ENCODE results near the gene SIK2. TPM values are rescaled to one million over a fixed set of nuclear protein-coding genes. Genes with fewer than 3 reads are reported as not detected.

The SIK2 gene
- total RNA-seq, 1 experiment from 2014 or later: 13.0 TPM

DNA sequence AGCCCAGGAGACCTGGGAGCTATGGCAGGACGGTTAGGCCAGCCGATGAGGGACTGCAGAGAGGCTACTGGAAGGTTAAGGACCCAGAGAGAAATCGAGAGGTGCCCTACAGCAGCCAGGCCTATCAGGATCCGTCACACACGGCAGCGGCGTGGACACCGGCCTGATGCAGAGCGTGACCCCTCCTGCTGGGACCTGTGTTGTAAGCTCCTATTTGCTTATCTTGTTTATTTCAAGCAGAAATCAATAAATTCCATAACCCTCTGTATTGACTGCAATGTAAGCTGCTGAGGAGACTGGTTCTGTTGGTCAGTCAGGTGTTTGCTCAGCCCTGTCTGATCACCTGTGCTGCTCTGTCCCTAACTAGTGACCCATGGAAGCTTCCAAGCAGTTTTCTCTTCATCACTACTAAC, 124.1 kb downstream of the SIK2 start (continued):
- no peak for TF ChIP-seq CEBPB (IDR thresholded peaks at IDR 0.05; ENCODE audit: low read depth)

DNA sequence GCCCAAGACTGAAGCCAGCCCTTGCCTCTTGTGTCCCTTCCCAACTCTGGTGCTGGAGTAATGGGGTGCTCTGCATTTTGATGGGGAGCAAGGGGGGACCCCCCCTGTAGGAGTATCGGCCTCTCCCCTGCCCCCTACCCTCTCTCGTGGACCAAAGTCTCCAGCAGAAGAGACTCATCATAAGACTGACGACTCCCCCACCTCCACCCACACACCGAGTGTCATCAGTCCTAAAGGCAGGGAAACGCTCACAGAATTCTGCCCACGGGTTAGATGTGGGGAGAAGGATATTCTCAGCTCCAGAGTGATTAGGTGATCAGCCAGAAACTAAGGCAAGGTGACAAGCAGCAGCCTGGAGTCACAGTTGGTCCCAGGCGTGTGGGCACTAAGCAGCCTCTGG, 125.2 kb downstream of the SIK2 start:
- H3K27ac ChIP-seq (ENCODE audit: low read depth, low read length): no peak overlapping the region
- H3K27me3 ChIP-seq (ENCODE audit: insufficient read depth, low read length): no peaks in the 10 kb centered on the region
- no peak overlapping the region for H2AFZ ChIP-seq (ENCODE audit: low read depth, low read length, poor library complexity, severe bottlenecking)
- RAD21 ChIA-PET (ENCODE audit: low non-redundant PET in 1 of 2, low total read pairs in 2 of 2, uncharacterized antibody in 2 of 2, unreplicated experiment in 2 of 2): no interaction called here
- no peaks in the 10 kb centered on the region for H3K9me2 ChIP-seq (ENCODE audit: insufficient read depth)
- no peaks in the 10 kb centered on the region for H4K20me1 ChIP-seq (ENCODE audit: insufficient read depth)
- DNase-seq (ENCODE audit: low read depth, low spot score): no peak
- TF ChIP-seq EZH2 (IDR thresholded peaks at IDR 0.05) (no peak), CBX3 (IDR thresholded peaks at IDR 0.05; ENCODE audit: low read depth) (no peak), SRF (IDR thresholded peaks at IDR 0.05; ENCODE audit: low read depth) (no peak), RAD21 (IDR thresholded peaks at IDR 0.05; ENCODE audit: low read depth) (no peak)
- intact Hi-C loops (cut with micrococcal nuclease): no loop called here
- H3K4me2 ChIP-seq (ENCODE audit: low read length): no peak overlapping the region
- POLR2A ChIA-PET: no interaction called here
- no TSS peak for BruUV-seq (replicated peaks)
- H3K79me2 ChIP-seq (ENCODE audit: insufficient read depth, low read length): no peaks in the 10 kb centered on the region
- no peak for ATAC-seq
- CTCF ChIA-PET: no interaction called here
- H3K9me3 ChIP-seq (ENCODE audit: control insufficient read depth in 1 of 2, insufficient read depth in 1 of 2, low read depth in 1 of 2, low read length in 2 of 2): no peaks in the 10 kb centered on the region
- no peak overlapping the region for H3K9ac ChIP-seq (ENCODE audit: low read length)
- no peak overlapping the region for H3K4me3 ChIP-seq (replicated peaks in 1 of 2; ENCODE audit: low read depth in 1 of 2, low read length in 2 of 2)
- peaks cover 0 to 6% of the 10 kb centered on the region in 2 experiments; a peak in 1 of 4 replicates for H3K4me1 ChIP-seq (ENCODE audit: control insufficient read depth in 1 of 2, insufficient read depth in 2 of 2, low read length in 2 of 2)
- H3K36me3 ChIP-seq (ENCODE audit: control insufficient read depth in 1 of 2, insufficient read depth in 2 of 2, low read length in 2 of 2): peaks cover 7 to 18% of the 10 kb centered on the region in 2 experiments; a peak in 3 of 4 replicates

DNA sequence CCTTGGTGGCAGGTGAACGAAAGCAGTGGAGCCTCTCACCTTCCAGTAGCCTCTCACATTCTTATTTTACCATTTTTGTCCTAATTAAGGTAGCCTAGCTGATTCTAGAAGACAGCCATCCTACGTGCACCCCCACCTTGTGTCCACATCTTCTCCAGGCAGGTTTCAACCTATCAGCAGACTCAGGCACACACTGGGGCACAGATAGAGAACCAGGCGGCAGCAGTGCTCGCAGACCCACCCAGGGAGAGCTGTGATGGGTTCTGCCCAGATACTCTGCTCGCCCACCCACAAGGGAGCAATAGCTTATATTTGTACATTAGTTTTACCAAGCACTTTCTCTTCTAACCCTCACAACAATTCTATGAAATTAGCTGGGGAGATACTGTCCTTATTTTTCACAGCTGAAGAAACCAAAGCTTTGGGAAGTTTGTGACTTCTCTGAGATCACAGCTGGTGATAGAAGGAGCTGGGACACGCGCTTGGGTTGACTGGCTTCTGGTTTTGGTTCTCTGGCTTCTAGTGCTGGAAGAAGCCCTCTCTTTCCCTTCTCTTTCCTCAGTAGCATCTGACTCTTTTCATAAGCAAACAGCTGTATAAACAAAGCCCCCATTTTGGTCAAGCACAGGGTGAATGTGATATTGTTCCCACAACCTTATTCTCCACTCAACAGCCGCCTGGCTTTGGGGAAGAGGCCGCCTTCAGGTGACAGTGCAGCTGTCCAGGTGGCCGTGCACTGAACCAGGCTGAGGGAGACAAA, 127.0 kb downstream of the SIK2 start:
- intact Hi-C loops (cut with micrococcal nuclease): no loop called here
- RAD21 ChIA-PET (ENCODE audit: low non-redundant PET in 1 of 2, low total read pairs in 2 of 2, uncharacterized antibody in 2 of 2, unreplicated experiment in 2 of 2): no interaction called here
- no peak for DNase-seq (ENCODE audit: low read depth, low spot score)
- peaks cover 0 to 6% of the 10 kb centered on the region in 2 experiments; a peak in 1 of 4 replicates for H3K4me1 ChIP-seq (ENCODE audit: control insufficient read depth in 1 of 2, insufficient read depth in 2 of 2, low read length in 2 of 2)
- H3K4me2 ChIP-seq (ENCODE audit: low read length): no peak overlapping the region
- no peak overlapping the region for H3K4me3 ChIP-seq (replicated peaks in 1 of 2; ENCODE audit: low read depth in 1 of 2, low read length in 2 of 2)
- no TSS peak for BruUV-seq (replicated peaks)
- H3K27ac ChIP-seq (ENCODE audit: low read depth, low read length): no peak overlapping the region
- H3K27me3 ChIP-seq (ENCODE audit: insufficient read depth, low read length): no peaks in the 10 kb centered on the region
- no peak for ATAC-seq
- H3K36me3 ChIP-seq (ENCODE audit: control insufficient read depth in 1 of 2, insufficient read depth in 2 of 2, low read length in 2 of 2): peaks cover 5 to 12% of the 10 kb centered on the region in 2 experiments; a peak in 3 of 4 replicates
- H3K9ac ChIP-seq (ENCODE audit: low read length): no peak overlapping the region
- H3K9me3 ChIP-seq (ENCODE audit: control insufficient read depth in 1 of 2, insufficient read depth in 1 of 2, low read depth in 1 of 2, low read length in 2 of 2): no peaks in the 10 kb centered on the region
- no peaks in the 10 kb centered on the region for H4K20me1 ChIP-seq (ENCODE audit: insufficient read depth)
- CTCF ChIA-PET: interaction anchor here (1.1 to 1.6 kb wide), 2 partner anchors 48 to 125 kb away, joined by 3 to 5 read pairs; no protein-coding TSS in a partner anchor
- H2AFZ ChIP-seq (ENCODE audit: low read depth, low read length, poor library complexity, severe bottlenecking): no peak overlapping the region
- no peaks in the 10 kb centered on the region for H3K79me2 ChIP-seq (ENCODE audit: insufficient read depth, low read length)
- no peaks in the 10 kb centered on the region for H3K9me2 ChIP-seq (ENCODE audit: insufficient read depth)
- POLR2A ChIA-PET: no interaction called here
- TF ChIP-seq RAD21 (IDR thresholded peaks at IDR 0.05; ENCODE audit: low read depth) (no peak), EGR1 (IDR thresholded peaks at IDR 0.05; ENCODE audit: low read depth) (no peak), CBX3 (IDR thresholded peaks at IDR 0.05; ENCODE audit: low read depth) (no peak), ELF1 (IDR thresholded peaks at IDR 0.05; ENCODE audit: borderline replicate concordance, low read depth) (no peak), YY1 (IDR thresholded peaks at IDR 0.05; ENCODE audit: extremely low read depth, insufficient replicate concordance, low read depth, low read length) (no peak), EZH2 (IDR thresholded peaks at IDR 0.05) (no peak), TCF7L2 (IDR thresholded peaks at IDR 0.05; ENCODE audit: borderline replicate concordance, extremely low read depth, insufficient read depth, insufficient read length) (no peak)
- TF ChIP-seq, protein P1, sequence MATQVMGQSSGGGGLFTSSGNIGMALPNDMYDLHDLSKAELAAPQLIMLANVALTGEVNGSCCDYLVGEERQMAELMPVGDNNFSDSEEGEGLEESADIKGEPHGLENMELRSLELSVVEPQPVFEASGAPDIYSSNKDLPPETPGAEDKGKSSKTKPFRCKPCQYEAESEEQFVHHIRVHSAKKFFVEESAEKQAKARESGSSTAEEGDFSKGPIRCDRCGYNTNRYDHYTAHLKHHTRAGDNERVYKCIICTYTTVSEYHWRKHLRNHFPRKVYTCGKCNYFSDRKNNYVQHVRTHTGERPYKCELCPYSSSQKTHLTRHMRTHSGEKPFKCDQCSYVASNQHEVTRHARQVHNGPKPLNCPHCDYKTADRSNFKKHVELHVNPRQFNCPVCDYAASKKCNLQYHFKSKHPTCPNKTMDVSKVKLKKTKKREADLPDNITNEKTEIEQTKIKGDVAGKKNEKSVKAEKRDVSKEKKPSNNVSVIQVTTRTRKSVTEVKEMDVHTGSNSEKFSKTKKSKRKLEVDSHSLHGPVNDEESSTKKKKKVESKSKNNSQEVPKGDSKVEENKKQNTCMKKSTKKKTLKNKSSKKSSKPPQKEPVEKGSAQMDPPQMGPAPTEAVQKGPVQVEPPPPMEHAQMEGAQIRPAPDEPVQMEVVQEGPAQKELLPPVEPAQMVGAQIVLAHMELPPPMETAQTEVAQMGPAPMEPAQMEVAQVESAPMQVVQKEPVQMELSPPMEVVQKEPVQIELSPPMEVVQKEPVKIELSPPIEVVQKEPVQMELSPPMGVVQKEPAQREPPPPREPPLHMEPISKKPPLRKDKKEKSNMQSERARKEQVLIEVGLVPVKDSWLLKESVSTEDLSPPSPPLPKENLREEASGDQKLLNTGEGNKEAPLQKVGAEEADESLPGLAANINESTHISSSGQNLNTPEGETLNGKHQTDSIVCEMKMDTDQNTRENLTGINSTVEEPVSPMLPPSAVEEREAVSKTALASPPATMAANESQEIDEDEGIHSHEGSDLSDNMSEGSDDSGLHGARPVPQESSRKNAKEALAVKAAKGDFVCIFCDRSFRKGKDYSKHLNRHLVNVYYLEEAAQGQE (IDR thresholded peaks at IDR 0.05; ENCODE audit: low read depth): no peak
- TF ChIP-seq, protein P2, sequence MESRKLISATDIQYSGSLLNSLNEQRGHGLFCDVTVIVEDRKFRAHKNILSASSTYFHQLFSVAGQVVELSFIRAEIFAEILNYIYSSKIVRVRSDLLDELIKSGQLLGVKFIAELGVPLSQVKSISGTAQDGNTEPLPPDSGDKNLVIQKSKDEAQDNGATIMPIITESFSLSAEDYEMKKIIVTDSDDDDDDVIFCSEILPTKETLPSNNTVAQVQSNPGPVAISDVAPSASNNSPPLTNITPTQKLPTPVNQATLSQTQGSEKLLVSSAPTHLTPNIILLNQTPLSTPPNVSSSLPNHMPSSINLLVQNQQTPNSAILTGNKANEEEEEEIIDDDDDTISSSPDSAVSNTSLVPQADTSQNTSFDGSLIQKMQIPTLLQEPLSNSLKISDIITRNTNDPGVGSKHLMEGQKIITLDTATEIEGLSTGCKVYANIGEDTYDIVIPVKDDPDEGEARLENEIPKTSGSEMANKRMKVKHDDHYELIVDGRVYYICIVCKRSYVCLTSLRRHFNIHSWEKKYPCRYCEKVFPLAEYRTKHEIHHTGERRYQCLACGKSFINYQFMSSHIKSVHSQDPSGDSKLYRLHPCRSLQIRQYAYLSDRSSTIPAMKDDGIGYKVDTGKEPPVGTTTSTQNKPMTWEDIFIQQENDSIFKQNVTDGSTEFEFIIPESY (IDR thresholded peaks at IDR 0.05; ENCODE audit: extremely low read depth, insufficient replicate concordance, low read length): no peak

Data from HCT116 (cell line).